Measurements from ENCODE around the gene HSPB9. TPM values are rescaled to one million over a fixed set of nuclear protein-coding genes. Genes with fewer than 3 reads are reported as not detected.

HSPB9 gene
- total and polyA plus RNA-seq, 9 of the 15 experiments (the other 6 are each of a cell fraction or from before 2014, with no cell fraction given), result 0.04 to 0.16 (median 0.08) TPM; not detected in 3

DNA sequence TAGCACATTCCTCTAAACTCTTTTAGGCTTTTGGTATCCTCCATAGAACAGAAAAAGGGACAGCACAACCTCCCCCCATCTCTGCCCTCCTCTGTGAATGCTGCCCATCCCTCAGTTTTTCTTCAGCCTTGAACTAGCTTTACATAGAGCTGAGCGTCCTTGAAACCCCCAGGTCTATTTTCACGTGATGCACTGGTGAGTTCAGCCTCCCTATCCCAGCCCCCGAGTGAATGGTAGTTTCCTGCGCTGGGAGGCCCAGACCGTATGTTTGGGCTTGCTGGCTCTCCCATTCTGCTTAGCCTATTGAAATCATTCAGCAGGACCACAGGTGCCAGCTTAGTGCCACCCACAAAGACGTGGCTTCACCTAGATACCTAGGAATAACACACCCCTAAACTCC is 46.8 kb upstream of the HSPB9 start:
- Histone ChIP-seq H3K4me1 (replicated peaks in 1 of 2; ENCODE audit: control insufficient read depth in 2 of 2, insufficient read depth in 2 of 2, low read length in 2 of 2) (peaks cover 15 to 22% of the 10 kb centered on the region in 2 experiments), H3K9me1 (ENCODE audit: control insufficient read depth, insufficient read depth, low read length) (no peaks in the 10 kb centered on the region), H2AFZ (ENCODE audit: low read depth, low read length) (no peak overlapping the region), H3K27ac (ENCODE audit: extremely low read depth, low read depth, low read length) (no peak overlapping the region), H3K4me2 (ENCODE audit: insufficient read depth, low read length) (no peak overlapping the region), H3K9ac (ENCODE audit: insufficient read depth in 1 of 2, low read depth in 2 of 2, low read length in 2 of 2) (no peak overlapping the region), H4K20me1 (replicated peaks; ENCODE audit: control insufficient read depth, insufficient read depth, low read length) (peaks cover 4% of the 10 kb centered on the region; the same call in 1 of the 2 replicates), H3K4me3 (no peak overlapping the region), H3K79me2 (ENCODE audit: control insufficient read depth, insufficient read depth, low read length) (no peaks in the 10 kb centered on the region), H3K9me3 (replicated peaks; ENCODE audit: control insufficient read depth, insufficient read depth, low read depth, low read length) (no peaks in the 10 kb centered on the region), H3K27me3 (ENCODE audit: control insufficient read depth in 2 of 2, insufficient read depth in 2 of 2, low read length in 2 of 2) (peaks cover 8 to 32% of the 10 kb centered on the region in 2 experiments; a peak in 4 of 5 replicates), H3K36me3 (ENCODE audit: control insufficient read depth, insufficient read depth, low read length) (no peaks in the 10 kb centered on the region)
- CTCF ChIA-PET (ENCODE audit: low intra/inter-chr PET ratio), result interaction anchor here (0.6 kb wide), 1 partner anchor 14 kb away, joined by 3 read pairs; no protein-coding TSS in a partner anchor
- 44% methylated on average over 6 of the region's 6 CpGs for WGBS (ENCODE audit: insufficient coverage, low coverage, missing lambda C conversion rate)
- in situ Hi-C loops (cut with MboI) (no loop called here), intact Hi-C loops (cut with micrococcal nuclease) (no loop called here)
- no TSS peak for BruUV-seq (replicated peaks)
- POLR2A ChIA-PET, result no interaction called here
- DNase-seq (ENCODE audit: extremely low read depth in 1 of 4, low spot score in 3 of 4) (no peak), FAIRE-seq (no peak), ATAC-seq (no peak)
- TF ChIP-seq, protein P1, sequence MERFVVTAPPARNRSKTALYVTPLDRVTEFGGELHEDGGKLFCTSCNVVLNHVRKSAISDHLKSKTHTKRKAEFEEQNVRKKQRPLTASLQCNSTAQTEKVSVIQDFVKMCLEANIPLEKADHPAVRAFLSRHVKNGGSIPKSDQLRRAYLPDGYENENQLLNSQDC (CRISPR knock-in tag; IDR thresholded peaks at IDR 0.05), result no peak
- no peak for TF ChIP-seq EWSR1 (IDR thresholded peaks at IDR 0.05; ENCODE audit: borderline replicate concordance, low read depth, partially characterized antibody)
- no peak for TF ChIP-seq ZNF431 (CRISPR knock-in tag; IDR thresholded peaks at IDR 0.05)
- TF ChIP-seq, protein P2, sequence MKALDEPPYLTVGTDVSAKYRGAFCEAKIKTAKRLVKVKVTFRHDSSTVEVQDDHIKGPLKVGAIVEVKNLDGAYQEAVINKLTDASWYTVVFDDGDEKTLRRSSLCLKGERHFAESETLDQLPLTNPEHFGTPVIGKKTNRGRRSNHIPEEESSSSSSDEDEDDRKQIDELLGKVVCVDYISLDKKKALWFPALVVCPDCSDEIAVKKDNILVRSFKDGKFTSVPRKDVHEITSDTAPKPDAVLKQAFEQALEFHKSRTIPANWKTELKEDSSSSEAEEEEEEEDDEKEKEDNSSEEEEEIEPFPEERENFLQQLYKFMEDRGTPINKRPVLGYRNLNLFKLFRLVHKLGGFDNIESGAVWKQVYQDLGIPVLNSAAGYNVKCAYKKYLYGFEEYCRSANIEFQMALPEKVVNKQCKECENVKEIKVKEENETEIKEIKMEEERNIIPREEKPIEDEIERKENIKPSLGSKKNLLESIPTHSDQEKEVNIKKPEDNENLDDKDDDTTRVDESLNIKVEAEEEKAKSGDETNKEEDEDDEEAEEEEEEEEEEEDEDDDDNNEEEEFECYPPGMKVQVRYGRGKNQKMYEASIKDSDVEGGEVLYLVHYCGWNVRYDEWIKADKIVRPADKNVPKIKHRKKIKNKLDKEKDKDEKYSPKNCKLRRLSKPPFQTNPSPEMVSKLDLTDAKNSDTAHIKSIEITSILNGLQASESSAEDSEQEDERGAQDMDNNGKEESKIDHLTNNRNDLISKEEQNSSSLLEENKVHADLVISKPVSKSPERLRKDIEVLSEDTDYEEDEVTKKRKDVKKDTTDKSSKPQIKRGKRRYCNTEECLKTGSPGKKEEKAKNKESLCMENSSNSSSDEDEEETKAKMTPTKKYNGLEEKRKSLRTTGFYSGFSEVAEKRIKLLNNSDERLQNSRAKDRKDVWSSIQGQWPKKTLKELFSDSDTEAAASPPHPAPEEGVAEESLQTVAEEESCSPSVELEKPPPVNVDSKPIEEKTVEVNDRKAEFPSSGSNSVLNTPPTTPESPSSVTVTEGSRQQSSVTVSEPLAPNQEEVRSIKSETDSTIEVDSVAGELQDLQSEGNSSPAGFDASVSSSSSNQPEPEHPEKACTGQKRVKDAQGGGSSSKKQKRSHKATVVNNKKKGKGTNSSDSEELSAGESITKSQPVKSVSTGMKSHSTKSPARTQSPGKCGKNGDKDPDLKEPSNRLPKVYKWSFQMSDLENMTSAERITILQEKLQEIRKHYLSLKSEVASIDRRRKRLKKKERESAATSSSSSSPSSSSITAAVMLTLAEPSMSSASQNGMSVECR (CRISPR knock-in tag; IDR thresholded peaks at IDR 0.05), result no peak
- no peak for TF ChIP-seq RFX7 (CRISPR knock-in tag; IDR thresholded peaks at IDR 0.05)
- TF ChIP-seq ZNF57 (CRISPR knock-in tag; IDR thresholded peaks at IDR 0.05), result no peak
- no peak for TF ChIP-seq ZNF695 (CRISPR knock-in tag; IDR thresholded peaks at IDR 0.05)
- TF ChIP-seq, protein P3, sequence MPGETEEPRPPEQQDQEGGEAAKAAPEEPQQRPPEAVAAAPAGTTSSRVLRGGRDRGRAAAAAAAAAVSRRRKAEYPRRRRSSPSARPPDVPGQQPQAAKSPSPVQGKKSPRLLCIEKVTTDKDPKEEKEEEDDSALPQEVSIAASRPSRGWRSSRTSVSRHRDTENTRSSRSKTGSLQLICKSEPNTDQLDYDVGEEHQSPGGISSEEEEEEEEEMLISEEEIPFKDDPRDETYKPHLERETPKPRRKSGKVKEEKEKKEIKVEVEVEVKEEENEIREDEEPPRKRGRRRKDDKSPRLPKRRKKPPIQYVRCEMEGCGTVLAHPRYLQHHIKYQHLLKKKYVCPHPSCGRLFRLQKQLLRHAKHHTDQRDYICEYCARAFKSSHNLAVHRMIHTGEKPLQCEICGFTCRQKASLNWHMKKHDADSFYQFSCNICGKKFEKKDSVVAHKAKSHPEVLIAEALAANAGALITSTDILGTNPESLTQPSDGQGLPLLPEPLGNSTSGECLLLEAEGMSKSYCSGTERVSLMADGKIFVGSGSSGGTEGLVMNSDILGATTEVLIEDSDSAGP (CRISPR knock-in tag; IDR thresholded peaks at IDR 0.05), result no peak
- TF ChIP-seq, protein P4, sequence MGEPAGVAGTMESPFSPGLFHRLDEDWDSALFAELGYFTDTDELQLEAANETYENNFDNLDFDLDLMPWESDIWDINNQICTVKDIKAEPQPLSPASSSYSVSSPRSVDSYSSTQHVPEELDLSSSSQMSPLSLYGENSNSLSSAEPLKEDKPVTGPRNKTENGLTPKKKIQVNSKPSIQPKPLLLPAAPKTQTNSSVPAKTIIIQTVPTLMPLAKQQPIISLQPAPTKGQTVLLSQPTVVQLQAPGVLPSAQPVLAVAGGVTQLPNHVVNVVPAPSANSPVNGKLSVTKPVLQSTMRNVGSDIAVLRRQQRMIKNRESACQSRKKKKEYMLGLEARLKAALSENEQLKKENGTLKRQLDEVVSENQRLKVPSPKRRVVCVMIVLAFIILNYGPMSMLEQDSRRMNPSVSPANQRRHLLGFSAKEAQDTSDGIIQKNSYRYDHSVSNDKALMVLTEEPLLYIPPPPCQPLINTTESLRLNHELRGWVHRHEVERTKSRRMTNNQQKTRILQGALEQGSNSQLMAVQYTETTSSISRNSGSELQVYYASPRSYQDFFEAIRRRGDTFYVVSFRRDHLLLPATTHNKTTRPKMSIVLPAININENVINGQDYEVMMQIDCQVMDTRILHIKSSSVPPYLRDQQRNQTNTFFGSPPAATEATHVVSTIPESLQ (CRISPR knock-in tag; IDR thresholded peaks at IDR 0.05), result no peak
- no peak for TF ChIP-seq PML (IDR thresholded peaks at IDR 0.05; ENCODE audit: low read length)
- TF ChIP-seq, protein P5, sequence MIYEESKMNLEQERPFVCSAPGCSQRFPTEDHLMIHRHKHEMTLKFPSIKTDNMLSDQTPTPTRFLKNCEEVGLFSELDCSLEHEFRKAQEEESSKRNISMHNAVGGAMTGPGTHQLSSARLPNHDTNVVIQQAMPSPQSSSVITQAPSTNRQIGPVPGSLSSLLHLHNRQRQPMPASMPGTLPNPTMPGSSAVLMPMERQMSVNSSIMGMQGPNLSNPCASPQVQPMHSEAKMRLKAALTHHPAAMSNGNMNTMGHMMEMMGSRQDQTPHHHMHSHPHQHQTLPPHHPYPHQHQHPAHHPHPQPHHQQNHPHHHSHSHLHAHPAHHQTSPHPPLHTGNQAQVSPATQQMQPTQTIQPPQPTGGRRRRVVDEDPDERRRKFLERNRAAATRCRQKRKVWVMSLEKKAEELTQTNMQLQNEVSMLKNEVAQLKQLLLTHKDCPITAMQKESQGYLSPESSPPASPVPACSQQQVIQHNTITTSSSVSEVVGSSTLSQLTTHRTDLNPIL (CRISPR knock-in tag; IDR thresholded peaks at IDR 0.05), result no peak
